Middle frontal gyrus (tissue), 1 donor: ENCODE data around the gene TEX264.
"Not testable (repeated sequence)": the region's sequence is repeated elsewhere in the genome, so short reads cannot be mapped to it uniquely, and the experiment has no call there.

Experiments
- DNase-seq: peaks from one replicate; pipeline ENCODE4 v3.0.0-alpha.2; 2015; ENCODE audit warnings: low spot score; ENCODE audit errors: extremely low spot score

Gene TEX264

GRCh38 chr3:51715231-51715976 is 44.4 kb downstream of the TEX264 start:
- DNase-seq, result no peak

GRCh38 chr3:51715977-51716294 is 44.9 kb downstream of the TEX264 start:
- DNase-seq, result no peak

GRCh38 chr3:51716805-51717204 is 45.8 kb downstream of the TEX264 start:
- DNase-seq, result no peak

GRCh38 chr3:51717446-51717845 is 46.4 kb downstream of the TEX264 start:
- DNase-seq, result no peak

- DNase-seq, result no peak
Observed at GRCh38 chr3:51717947-51718346, 46.9 kb downstream of the TEX264 start.

- no peak for DNase-seq
Observed at GRCh38 chr3:51718547-51719409, 47.7 kb downstream of the TEX264 start.

GRCh38 chr3:51719410-51720025 is 48.5 kb downstream of the TEX264 start:
- no peak for DNase-seq

- no peak for DNase-seq
Observed at GRCh38 chr3:51720292-51721061, 49.4 kb downstream of the TEX264 start.

GRCh38 chr3:51721062-51721745 is 50.2 kb downstream of the TEX264 start:
- DNase-seq, result no peak

- no peak for DNase-seq
Observed at GRCh38 chr3:51722362-51722761, 51.3 kb downstream of the TEX264 start.

- DNase-seq, result no peak
Observed at GRCh38 chr3:51727500-51727899, 56.4 kb downstream of the TEX264 start.

GRCh38 chr3:51729042-51729633 is 58.1 kb downstream of the TEX264 start:
- no peak for DNase-seq

GRCh38 chr3:51733859-51734571 is 63.0 kb downstream of the TEX264 start:
- DNase-seq, result no peak

- DNase-seq, result no peak
Observed at GRCh38 chr3:51734572-51734907, 63.5 kb downstream of the TEX264 start.

- DNase-seq, result no peak
Observed at GRCh38 chr3:51735039-51735438, 64.0 kb downstream of the TEX264 start.

- no peak for DNase-seq
Observed at GRCh38 chr3:51735950-51736349, 64.9 kb downstream of the TEX264 start.

- DNase-seq, result no peak
Observed at GRCh38 chr3:51739110-51739509, 68.1 kb downstream of the TEX264 start.

- DNase-seq, result not testable (repeated sequence)
Observed at GRCh38 chr3:51742320-51742719, 71.3 kb downstream of the TEX264 start.

- not testable (repeated sequence) for DNase-seq
Observed at GRCh38 chr3:51742978-51743377, 71.9 kb downstream of the TEX264 start.

GRCh38 chr3:51747840-51748239 is 76.8 kb downstream of the TEX264 start:
- DNase-seq, result no peak
